DLD1 (cell line): ENCODE measurements around the gene SEMA5A.
"Not testable (repeated sequence)": the region's sequence is repeated elsewhere in the genome, so short reads cannot be mapped to it uniquely, and the experiment has no call there.

Source experiments
- in situ Hi-C: cut with HindIII; loops from 2 replicates; pipeline ENCODE4 v1.10.0; 2017; ENCODE audit warnings: low sequenced_read_pairs

SEMA5A gene

DNA sequence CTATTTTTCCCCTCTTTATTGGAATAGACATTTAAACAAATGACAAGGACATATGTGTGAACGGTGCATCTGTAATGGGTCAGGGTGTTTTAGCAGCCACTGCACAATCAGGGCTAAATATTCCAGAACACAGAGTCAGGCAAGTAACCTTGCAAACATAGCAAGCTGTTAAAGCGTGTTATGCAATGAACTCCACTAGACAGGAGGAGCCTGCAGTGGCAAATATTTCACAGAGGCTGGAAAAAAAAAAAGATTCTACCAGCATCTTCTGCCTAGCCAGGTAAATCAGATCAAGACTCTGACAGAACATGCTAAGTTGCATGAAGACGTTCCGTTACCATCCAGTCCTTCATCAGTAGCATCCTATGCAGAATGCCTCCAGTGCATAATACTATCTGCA, 171.8 kb downstream of the SEMA5A start:
- in situ Hi-C loops, result no loop called here

DNA sequence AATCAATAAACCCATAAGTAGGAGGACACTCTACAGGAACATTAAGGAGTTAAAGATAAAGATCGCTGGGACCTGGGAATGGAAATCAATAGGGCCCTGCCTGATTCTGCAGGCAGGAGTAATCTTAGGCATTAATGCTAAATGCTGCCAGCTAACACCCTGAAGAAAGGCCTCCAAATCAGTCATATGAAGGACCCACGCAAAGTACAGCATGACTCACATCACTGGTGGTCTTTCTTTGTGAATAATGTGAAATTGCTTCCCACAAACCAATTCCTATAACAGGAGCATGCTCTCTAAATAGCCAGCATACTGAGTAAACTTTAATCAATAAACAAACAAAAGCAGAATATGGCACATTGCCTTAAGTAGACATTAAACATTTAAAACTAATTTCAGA, 172.3 kb downstream of the SEMA5A start:
- in situ Hi-C loops, result no loop called here

DNA sequence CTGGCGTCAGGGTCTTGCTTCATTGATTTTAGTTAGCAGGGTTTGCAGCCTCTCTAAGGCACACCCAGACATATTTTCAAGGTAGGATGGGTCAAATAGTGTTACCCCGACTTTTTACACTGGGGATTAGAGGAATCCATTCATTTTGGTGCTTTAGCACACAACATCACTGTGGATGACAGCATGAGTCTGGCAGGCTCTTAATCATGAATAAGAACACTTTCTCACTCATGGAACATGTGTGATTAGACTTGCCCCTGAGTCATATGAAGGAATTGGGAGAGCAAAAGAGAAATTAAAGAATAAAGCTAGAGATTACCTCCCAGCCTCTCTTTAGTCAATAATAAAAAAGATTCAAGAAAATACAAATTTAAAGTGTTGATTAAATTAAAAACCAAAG, 175.6 kb downstream of the SEMA5A start:
- in situ Hi-C loops, result no loop called here

DNA sequence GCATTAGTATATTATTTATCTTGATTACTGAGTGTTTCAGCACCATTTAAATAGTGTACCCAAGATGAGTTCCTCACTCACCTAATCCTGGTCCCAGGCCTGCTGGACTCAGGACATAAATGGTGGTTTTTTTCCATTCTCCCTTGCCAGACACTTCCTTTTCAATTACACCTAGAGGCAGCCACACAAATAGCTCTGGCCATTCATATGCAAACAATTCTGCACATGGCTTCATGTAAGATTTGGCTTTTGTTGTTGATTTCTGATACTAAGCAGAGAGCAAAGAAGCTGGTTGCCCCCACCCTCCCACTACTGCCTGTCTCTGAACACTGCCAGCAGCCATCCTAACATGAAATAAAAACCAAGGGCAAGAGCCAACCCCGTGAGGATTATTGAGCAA, 180.4 kb downstream of the SEMA5A start:
- in situ Hi-C loops, result no loop called here

DNA sequence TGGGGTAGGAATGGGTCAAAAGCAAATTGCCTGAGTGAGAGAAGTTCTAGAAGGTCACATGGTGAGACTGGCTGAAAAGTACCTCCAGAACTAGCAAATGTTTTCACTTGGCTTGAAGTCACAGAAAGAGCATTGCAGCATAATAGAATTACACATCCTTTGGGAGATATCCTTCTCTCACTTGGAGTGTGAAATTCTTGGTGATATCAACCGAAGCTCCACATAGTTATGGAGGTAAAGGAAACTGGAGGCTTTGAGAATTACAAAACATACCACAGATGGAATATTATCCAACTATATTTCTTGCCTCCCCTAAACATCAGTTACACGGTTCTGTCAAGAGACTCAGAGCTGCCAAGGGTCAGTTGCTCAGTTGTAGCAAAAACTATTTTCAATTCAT, 182.4 kb downstream of the SEMA5A start:
- in situ Hi-C loops, result no loop called here

DNA sequence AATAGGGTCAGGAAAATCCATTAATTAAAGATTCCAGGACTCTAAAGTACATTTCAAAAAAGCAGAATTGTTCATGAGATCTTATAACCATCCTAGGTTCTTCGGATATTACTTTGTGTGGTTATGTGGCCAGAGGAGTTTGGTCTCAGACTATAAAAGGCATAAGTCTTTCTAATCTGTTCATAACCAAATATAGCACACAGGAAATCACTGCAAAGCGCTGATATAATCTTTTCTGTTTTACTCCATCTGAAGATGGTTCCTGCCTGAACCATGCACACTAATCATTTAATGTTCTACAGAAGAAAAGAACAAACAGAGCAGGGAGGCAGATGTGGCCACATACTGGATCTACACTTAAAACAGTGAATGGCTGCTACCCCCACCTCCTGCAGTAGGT, 182.8 kb downstream of the SEMA5A start:
- in situ Hi-C loops, result no loop called here

DNA sequence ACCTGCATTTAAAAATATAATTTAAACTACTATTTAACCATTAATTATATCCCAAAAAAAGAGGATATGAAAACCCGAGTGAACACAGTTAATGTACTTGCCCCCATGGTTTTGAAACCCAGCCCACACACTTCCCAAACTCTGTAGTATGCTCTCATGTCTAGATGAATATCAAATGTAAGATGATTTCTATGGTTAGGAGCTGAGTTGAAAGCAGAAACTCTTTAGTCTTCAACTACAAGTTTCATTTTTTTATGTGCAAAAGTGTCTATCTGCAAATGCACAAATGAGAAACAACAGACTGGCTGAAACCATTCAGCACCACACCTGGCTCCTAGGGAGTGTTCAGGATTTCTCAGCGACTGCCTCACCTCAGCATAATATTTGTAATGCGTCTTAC, 183.3 kb downstream of the SEMA5A start:
- in situ Hi-C loops, result no loop called here

DNA sequence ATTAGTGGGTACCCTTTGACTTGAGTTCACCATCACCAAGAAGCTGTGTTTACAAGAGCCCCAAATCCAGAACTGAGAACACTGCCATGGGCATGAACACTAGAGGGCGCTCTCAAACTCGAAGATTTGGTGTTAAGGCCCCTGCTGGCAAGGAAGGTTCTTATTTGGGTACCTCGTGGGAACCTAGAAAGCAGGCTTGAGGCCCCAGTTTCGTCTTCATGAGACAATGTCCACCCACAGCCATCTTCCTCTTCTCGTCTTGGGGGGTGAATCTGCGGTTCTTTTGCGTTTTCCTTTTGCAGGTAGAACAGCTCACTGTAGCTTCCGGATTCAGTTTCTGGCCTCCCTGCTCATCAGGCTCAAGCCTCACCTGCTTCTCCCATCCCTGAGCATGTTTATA, 184.0 kb downstream of the SEMA5A start:
- in situ Hi-C loops, result no loop called here

DNA sequence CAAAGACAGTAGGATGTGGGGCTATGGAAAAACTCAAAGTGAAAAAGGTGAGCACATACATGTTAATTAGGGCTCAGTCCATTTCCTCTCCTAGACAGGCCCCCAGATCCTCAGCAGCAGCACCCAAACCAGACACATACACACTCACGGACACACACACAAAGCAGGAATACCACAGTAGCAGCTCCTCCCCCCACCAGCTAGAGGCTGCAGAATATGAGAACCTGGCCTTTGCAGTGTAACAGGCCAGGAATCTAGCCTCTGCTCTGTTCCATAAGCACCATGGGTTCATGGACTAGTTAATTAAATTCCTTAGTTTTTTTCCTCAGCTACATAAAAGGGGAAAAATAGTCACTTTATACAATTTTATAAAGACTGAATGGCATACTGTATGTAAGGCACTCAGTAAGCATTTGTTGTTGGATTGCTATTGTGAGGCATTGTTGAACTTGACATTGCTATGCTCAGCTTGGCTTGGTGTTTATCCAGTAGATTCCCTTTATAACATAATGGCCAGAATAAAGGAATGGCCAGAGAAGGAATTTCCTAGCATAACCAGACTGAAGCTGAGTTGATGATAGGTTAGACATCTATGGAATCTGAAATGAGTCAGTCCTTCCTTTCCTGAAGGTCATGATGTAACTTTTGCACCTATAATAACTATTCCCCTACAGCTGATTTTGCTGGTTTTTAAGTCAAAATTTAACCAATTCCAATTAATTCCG, 186.8 kb downstream of the SEMA5A start:
- in situ Hi-C loops, result no loop called here

DNA sequence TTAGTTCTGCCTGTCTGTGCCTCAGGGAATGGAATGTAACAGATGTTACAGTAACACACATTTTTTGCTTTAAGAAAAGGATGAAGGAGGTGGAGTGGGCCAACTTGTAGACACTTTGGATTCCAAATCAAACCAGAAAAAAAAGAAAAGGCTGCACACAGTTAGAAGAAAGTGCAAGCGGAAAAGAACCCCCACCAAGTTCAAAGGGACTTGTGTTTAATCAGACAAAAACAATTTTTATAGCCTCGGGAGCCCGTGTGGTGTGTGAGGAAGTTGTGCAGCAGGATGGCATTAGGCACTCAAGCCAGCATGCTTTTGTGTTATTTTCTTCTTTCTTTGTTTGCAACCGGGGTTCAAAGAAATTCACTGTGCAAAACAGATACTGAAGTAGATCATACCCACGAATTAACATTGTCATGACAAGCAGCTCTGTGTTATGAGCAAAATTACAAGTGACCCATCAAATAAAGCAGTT, 189.5 kb downstream of the SEMA5A start:
- in situ Hi-C loops, result no loop called here

DNA sequence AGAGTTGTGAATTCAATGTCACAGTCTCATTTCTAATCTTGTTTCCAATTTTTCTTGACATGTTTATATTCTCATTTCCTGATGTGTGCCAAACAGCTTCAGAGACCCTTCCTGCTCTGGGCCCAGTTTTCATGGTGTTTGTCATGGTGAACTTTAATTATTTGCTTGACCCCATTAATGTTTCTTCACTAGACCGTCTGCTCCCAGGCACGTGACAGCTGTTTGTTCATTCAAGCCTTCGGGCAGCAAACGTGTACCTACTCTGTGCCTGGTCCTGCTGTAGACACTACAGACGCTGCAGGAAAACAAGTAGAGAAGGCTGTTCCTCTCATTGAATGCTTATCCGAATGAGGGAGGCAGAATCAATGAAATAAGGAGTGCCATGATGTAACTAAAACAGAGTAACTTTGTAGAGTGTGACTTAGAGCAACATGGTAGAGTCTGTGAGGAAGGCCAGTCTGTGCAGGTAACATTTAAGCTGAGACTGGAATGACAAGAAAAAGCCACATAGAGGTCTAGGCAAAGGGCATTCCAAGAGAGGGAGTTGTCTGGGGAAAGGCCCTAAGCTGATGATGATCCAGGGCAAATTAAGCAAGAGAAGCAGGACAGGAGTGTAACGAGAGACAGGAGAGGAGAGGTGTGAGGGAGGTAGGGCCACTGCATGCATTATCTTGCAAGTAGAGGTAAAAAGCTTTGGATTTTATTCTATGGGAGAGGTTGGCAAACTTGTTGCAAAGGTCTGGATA, 191.4 kb downstream of the SEMA5A start:
- in situ Hi-C loops, result no loop called here

DNA sequence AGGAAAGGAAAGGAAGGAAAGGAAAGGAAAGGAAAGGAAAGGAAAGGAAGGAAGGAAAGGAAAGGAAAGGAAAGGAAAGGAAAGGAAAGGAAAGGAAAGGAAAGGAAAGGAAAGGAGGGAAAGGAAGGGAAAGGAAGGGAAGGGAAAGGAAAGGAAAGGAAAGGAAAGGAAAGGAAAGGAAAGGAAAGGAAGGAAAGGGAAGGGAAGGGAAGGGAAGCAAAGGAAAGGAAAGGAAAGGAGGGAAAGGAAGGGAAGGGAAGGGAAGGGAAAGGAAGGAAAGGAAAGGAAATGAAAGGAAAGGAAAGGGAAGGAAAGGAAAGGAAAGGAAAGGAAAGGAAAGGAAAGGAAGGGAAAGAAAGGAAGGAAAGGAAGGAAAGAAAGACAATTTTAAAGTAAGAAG, 192.8 kb downstream of the SEMA5A start:
- in situ Hi-C loops, result not testable (repeated sequence)

DNA sequence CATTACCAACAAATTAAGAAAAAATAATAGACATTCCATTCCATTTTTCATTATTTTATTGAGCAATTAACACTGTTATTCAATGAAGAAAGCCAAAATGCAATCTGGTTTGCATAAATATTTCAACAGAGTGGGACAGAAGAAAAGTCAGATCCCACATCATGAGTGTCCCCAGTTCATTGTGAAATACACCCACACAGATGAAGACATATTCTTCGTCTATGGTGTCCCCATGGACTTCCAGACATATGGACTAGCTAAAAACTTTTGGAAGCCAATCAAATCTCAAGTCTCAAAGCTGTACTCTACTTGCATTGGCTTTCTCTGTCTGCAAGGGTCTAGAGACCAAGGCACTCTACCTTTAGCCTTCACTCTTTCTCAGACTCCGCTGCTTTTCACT, 194.3 kb downstream of the SEMA5A start:
- in situ Hi-C loops, result no loop called here

DNA sequence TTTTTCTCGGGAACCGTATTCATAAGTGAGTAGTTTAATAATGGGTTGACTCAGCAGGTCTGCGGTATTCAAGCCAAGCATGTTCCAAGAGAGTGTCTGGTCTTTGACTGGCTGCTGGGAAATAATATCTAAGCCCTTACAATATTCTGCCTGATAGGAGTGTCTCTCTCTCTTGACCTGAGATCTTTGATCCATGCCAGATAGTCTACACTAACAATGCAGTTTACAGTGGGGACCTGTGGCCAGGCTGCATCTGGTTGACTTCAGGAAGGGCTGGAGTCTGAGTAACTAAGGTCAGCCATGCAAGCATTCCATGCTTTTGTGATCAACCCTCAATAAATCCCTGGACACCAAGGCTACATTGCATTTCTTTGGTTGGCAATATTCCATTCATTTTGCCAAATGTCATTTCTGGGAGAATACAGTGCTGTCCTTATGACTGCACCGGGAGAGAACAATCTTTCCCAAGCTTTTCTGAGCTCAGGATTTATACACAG, 195.5 kb downstream of the SEMA5A start:
- in situ Hi-C loops, result no loop called here

DNA sequence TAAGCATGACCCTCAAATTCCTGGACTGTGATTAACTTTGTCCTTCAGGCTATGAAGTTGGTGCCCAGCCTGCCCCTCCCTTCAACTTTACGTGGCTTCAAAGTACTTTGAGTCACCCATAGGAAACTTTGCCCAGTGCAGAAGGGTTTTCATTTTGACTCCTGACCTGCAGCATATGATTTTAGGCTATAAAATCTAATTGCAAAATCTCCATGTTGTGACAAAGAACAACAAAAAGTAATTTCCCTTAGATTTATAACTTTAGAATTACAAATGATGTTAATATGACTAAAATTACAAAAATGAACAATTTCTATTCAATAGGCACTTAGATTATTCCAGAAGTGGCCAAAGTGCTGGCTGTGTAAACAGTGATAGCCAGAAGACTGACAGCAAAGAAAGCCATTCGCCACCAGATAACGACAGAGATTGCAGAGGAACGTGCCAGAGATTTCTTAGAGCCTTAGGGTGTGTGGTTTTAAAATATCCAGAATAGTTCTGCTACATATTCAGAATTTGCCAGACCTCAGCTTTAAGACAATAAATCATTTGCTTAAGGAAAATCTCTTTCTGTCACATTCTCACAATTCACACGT, 197.4 kb downstream of the SEMA5A start:
- in situ Hi-C loops, result no loop called here

DNA sequence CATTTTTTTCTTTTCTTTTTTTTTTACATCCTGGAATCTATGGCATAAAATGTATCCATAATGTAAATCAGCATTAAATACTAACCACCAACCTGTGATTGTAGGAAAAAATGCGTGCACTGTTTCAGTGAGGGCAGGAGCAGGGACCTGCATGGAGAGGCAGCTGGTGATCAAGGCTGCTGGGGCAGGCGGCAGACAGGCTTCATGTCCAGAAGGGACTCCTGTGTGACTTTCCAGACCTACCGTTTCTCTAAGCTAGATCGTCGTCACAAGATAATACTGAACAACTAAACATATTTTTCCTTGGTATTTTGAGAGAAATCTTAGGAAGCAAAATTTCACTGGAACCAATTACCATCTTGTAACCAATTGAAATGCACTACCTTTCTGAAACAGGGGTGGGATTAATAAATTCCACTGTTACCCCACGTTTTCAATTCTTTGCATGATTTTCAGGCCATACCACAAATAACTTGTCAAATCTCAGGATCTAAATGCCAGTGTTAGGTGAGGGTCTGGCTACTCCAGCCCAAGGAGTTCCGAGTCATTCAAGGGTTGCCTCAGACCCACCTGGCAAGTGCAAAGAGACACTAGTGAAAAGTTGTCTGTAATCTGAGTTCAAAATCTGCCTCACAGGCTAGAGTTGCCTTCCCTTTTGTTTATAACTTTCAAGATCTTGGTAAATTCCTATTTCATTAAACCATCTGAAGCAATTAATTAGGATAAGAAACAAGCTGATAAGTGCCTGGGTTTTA, 198.2 kb downstream of the SEMA5A start:
- in situ Hi-C loops, result no loop called here

DNA sequence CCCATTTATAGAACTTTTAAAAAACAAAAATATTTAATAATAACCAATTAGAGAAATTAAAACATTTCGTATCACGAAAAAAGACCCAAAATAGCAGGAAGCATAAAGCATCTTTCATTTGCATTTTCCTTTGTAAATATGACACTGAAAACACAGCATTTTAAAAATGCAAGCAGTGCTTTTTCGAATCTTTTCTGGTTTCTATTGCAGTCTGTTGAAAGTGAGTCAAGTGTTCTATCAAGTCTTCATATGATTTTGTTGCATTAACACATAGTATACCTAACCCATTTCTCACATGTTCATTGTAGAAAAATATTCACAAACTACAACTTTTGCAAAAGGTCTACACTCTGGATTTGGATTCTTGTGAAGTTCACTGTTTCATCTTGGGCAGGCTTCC, 198.8 kb downstream of the SEMA5A start:
- in situ Hi-C loops, result no loop called here

DNA sequence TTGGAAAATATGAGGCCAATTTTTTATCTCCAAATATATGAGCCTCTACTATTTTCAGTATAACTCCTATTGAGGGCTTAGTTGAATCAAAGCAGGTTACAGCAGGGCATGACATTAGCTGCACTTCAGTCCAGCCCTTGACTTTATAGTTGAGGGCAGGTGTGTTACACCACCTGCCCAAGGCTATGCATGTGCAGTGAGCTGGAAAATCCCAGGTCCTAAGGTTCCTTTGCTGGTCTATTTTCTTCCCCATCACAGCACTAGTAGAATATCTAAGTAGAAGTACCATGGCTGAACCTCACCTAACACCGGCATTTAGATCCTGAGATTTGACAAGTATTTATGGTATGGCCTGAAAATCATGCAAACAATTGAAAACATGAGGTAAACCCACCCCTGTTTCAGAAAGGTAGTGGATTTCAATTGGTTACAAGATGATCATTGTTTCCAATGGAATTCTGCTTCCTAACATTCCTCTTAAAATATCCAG, 201.1 kb downstream of the SEMA5A start:
- in situ Hi-C loops, result no loop called here

DNA sequence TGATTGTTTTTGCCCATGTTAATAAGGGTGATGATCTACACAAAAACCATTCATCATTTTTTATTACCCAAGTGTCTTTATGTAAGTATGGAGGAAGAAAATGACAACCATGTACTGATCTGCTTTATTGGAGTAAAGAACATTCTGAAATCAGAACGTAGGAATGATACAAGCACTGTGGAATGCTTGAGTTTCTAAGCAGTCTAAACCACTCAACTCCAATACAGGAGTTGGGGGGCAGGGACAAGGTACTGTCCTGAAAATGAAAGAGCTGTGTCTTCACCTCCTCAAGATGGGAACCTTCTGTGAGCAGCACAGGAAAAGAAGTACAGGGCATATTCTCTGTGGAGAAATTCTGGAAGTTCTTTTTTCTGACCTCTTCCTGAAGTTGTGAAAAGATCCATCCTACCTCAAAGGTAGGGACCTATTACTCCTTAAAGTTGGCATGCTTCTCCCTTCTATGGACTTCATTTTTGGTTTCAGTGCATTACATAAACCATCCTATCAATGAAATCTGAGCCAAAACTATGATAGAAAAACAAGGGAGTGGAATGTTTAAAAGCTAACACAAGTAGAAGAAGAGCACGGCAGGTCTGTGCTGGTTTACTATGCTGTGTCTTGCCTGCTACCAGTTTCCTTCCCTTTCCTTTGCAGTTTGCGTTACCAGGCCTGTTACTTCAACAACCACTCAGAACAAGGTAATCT, 202.6 kb downstream of the SEMA5A start:
- in situ Hi-C loops, result no loop called here

DNA sequence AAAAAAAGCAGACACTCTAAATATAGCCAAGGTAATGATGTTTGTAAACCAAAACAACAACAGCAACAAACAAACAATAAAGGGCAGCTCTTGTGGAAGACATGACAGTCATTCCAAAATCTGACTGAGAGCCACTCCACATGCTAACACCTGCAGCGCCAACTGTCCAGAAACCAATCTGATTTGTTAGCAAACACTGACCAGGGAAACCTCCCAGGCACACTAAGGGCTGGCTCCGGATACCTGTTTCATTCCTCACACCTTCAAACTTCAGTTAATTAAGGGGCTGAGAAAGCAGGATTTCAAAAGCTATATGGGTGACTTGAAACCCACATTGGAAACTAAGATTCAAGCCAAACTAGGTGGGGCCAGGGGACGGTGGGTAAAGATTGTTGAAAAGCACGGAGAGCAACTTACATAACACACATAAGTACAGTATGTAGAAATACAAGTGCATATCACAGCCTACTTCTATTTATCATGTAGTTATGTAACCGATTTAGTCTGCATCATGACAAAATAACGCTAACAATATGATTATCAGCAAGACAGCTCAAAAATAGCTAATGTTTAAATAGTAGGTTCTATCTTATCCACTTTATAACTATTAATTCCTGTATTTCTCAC, 203.6 kb downstream of the SEMA5A start:
- in situ Hi-C loops, result no loop called here
